ENCODE results near the gene DHH. TPM values are rescaled to one million over a fixed set of nuclear protein-coding genes. Genes with fewer than 3 reads are reported as not detected.

DHH gene
- total and polyA plus RNA-seq, 10 of the 15 experiments (the other 5 are each of a cell fraction or from before 2014, with no cell fraction given) = 0.01 TPM; not detected in 9

DNA sequence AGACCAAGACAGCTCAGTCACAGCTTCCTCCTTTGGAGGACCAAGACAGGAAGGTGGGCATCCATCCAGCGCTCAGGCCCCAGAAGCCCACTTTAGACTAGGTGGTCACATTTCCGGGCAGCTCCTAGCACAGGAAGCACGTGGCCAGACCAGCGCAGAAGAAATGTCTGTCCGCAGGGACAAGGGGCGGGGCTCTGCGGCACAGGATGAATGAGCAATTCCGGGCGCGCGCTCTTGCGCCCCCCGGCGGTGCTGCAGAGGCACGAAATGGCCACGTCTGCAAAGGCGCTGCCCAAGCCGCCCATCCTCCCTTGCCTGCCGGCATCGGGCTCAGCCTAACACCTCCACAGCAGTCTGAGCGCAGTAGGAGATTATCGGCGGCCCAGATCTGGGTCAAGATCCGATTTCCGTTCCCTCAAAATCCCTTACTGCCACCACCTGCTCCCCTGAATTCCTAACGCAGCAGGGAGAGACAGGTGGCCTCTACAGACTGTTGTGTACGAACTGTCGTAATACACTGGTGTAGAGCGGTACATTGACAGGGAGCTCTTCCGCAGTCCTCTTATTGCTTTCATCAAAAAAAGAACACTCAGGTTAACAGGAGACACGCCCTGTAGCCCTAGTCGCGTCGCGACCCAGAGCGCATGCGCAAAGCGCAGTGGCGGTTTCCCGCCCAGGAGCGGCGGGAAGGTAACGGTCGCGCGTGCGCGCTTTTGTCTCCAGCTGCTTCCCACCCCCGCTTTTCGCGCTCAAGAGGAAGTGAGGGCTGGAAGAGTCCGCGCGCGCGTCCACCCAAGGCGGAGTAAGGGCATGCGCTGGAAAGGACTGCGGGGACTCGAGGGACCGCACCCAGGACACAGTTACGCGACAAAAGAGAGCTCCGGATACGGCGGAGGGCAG, 35.8 kb upstream of the DHH start (continued):
- TF ChIP-seq, protein P1, sequence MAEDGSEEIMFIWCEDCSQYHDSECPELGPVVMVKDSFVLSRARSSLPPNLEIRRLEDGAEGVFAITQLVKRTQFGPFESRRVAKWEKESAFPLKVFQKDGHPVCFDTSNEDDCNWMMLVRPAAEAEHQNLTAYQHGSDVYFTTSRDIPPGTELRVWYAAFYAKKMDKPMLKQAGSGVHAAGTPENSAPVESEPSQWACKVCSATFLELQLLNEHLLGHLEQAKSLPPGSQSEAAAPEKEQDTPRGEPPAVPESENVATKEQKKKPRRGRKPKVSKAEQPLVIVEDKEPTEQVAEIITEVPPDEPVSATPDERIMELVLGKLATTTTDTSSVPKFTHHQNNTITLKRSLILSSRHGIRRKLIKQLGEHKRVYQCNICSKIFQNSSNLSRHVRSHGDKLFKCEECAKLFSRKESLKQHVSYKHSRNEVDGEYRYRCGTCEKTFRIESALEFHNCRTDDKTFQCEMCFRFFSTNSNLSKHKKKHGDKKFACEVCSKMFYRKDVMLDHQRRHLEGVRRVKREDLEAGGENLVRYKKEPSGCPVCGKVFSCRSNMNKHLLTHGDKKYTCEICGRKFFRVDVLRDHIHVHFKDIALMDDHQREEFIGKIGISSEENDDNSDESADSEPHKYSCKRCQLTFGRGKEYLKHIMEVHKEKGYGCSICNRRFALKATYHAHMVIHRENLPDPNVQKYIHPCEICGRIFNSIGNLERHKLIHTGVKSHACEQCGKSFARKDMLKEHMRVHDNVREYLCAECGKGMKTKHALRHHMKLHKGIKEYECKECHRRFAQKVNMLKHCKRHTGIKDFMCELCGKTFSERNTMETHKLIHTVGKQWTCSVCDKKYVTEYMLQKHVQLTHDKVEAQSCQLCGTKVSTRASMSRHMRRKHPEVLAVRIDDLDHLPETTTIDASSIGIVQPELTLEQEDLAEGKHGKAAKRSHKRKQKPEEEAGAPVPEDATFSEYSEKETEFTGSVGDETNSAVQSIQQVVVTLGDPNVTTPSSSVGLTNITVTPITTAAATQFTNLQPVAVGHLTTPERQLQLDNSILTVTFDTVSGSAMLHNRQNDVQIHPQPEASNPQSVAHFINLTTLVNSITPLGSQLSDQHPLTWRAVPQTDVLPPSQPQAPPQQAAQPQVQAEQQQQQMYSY (CRISPR knock-in tag; IDR thresholded peaks at IDR 0.05) = peak; percentile 57; the same call in 1 of the 2 replicates
- TF ChIP-seq, protein P2, sequence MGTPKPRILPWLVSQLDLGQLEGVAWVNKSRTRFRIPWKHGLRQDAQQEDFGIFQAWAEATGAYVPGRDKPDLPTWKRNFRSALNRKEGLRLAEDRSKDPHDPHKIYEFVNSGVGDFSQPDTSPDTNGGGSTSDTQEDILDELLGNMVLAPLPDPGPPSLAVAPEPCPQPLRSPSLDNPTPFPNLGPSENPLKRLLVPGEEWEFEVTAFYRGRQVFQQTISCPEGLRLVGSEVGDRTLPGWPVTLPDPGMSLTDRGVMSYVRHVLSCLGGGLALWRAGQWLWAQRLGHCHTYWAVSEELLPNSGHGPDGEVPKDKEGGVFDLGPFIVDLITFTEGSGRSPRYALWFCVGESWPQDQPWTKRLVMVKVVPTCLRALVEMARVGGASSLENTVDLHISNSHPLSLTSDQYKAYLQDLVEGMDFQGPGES (IDR thresholded peaks at IDR 0.05) = no peak
- TF ChIP-seq SREBF2 (IDR thresholded peaks at IDR 0.05; ENCODE audit: low read length) (no peak), RAD51 (IDR thresholded peaks at IDR 0.05) (peak; percentile 89), ASH2L (IDR thresholded peaks at IDR 0.05; ENCODE audit: borderline replicate concordance, low read depth) (no peak), NFYB (IDR thresholded peaks at IDR 0.05; ENCODE audit: insufficient read depth, low read depth, low read length) (no peak), DPF2 (IDR thresholded peaks at IDR 0.05) (peak; percentile 45), KLF5 (IDR thresholded peaks at IDR 0.05; ENCODE audit: partially characterized antibody) (peak; percentile 46), ZNF384 (IDR thresholded peaks at IDR 0.05; ENCODE audit: borderline replicate concordance, low read depth, low read length) (no peak), SUPT20H (IDR thresholded peaks at IDR 0.05; ENCODE audit: borderline replicate concordance, control insufficient read depth, low read depth, low read length) (no peak), CREM (IDR thresholded peaks at IDR 0.05; ENCODE audit: low read depth) (peak; percentile 64; the same call in 1 of the 2 replicates), PML (IDR thresholded peaks at IDR 0.05; ENCODE audit: low read length) (peak; percentile 25; the same call in 1 of the 2 replicates), MEF2A (IDR thresholded peaks at IDR 0.05; ENCODE audit: insufficient read depth, low read depth, low read length) (peak; percentile 23; the same call in 1 of the 2 replicates), MTA3 (IDR thresholded peaks at IDR 0.05; ENCODE audit: borderline replicate concordance, low read length) (no peak), PAX5 (IDR thresholded peaks at IDR 0.05; ENCODE audit: borderline replicate concordance, low read depth, low read length) (0 out of 2 replicates have a peak, but pooled peaks have one; percentile 58), LARP7 (IDR thresholded peaks at IDR 0.05) (peak; percentile 91), POLR2A (IDR thresholded peaks at IDR 0.05; ENCODE audit: low read depth, low read length) (peak; percentile 84)
- TF ChIP-seq, protein P3, sequence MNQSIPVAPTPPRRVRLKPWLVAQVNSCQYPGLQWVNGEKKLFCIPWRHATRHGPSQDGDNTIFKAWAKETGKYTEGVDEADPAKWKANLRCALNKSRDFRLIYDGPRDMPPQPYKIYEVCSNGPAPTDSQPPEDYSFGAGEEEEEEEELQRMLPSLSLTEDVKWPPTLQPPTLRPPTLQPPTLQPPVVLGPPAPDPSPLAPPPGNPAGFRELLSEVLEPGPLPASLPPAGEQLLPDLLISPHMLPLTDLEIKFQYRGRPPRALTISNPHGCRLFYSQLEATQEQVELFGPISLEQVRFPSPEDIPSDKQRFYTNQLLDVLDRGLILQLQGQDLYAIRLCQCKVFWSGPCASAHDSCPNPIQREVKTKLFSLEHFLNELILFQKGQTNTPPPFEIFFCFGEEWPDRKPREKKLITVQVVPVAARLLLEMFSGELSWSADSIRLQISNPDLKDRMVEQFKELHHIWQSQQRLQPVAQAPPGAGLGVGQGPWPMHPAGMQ (IDR thresholded peaks at IDR 0.05; ENCODE audit: borderline replicate concordance) = no peak
- TF ChIP-seq, protein P4, sequence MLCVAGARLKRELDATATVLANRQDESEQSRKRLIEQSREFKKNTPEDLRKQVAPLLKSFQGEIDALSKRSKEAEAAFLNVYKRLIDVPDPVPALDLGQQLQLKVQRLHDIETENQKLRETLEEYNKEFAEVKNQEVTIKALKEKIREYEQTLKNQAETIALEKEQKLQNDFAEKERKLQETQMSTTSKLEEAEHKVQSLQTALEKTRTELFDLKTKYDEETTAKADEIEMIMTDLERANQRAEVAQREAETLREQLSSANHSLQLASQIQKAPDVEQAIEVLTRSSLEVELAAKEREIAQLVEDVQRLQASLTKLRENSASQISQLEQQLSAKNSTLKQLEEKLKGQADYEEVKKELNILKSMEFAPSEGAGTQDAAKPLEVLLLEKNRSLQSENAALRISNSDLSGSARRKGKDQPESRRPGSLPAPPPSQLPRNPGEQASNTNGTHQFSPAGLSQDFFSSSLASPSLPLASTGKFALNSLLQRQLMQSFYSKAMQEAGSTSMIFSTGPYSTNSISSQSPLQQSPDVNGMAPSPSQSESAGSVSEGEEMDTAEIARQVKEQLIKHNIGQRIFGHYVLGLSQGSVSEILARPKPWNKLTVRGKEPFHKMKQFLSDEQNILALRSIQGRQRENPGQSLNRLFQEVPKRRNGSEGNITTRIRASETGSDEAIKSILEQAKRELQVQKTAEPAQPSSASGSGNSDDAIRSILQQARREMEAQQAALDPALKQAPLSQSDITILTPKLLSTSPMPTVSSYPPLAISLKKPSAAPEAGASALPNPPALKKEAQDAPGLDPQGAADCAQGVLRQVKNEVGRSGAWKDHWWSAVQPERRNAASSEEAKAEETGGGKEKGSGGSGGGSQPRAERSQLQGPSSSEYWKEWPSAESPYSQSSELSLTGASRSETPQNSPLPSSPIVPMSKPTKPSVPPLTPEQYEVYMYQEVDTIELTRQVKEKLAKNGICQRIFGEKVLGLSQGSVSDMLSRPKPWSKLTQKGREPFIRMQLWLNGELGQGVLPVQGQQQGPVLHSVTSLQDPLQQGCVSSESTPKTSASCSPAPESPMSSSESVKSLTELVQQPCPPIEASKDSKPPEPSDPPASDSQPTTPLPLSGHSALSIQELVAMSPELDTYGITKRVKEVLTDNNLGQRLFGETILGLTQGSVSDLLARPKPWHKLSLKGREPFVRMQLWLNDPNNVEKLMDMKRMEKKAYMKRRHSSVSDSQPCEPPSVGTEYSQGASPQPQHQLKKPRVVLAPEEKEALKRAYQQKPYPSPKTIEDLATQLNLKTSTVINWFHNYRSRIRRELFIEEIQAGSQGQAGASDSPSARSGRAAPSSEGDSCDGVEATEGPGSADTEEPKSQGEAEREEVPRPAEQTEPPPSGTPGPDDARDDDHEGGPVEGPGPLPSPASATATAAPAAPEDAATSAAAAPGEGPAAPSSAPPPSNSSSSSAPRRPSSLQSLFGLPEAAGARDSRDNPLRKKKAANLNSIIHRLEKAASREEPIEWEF (IDR thresholded peaks at IDR 0.05; ENCODE audit: insufficient replicate concordance, low read depth, low read length) = no peak
